Parathyroid adenoma (tissue), 2 donors: Measurements from ENCODE around the gene ST7.

ENCODE experiments used
- H2AFZ ChIP-seq: fragments of 300-600 bp; sonication (generic); one replicate; pipeline ENCODE4 v1.7.0; 2017; ENCODE audit warnings: antibody characterized with exemption, mild to moderate bottlenecking
- H3K27ac ChIP-seq: fragments of 300-600 bp; sonication (generic); one replicate; pipeline ENCODE4 v1.7.0; 2017
- H3K27me3 ChIP-seq: fragments of 300-600 bp; sonication (generic); one replicate; pipeline ENCODE4 v1.7.0; 2017; ENCODE audit warnings: low read length; ENCODE audit not compliant: control insufficient read depth, insufficient read depth
- H3K36me3 ChIP-seq: fragments of 300-600 bp; sonication (generic); one replicate; pipeline ENCODE4 v1.7.0; 2017; ENCODE audit warnings: low read length; ENCODE audit not compliant: control insufficient read depth, insufficient read depth
- H3K4me1 ChIP-seq: fragments of 300-600 bp; sonication (generic); one replicate; pipeline ENCODE4 v1.7.0; 2017; ENCODE audit warnings: control low read depth
- H3K4me2 ChIP-seq: fragments of 300-600 bp; sonication (generic); one replicate; pipeline ENCODE4 v1.7.0; 2017; ENCODE audit warnings: low read length
- H3K4me3 ChIP-seq: fragments of 300-600 bp; sonication (generic); one replicate; pipeline ENCODE4 v1.7.0; 2017; ENCODE audit warnings: low read depth, low read length
- H3K79me2 ChIP-seq: fragments of 300-600 bp; sonication (generic); one replicate; pipeline ENCODE4 v1.7.0; 2017; ENCODE audit warnings: control low read depth
- H3K9ac ChIP-seq: fragments of 300-600 bp; sonication (generic); one replicate; pipeline ENCODE4 v1.7.0; 2017; ENCODE audit warnings: mild to moderate bottlenecking
- H3K9me3 ChIP-seq: fragments of 300-600 bp; sonication (generic); one replicate; pipeline ENCODE4 v1.7.0; 2017; ENCODE audit warnings: low read length; ENCODE audit not compliant: control insufficient read depth
- TF ChIP-seq, protein P1 (sequence below): fragments of 300-600 bp; sonication (generic); IDR thresholded peaks from one replicate; pipeline ENCODE4 v1.7.0; 2017; ENCODE audit warnings: antibody characterized with exemption, mild to moderate bottlenecking
- donor health status: primary hyperparathyroidism.

The ST7 gene

DNA sequence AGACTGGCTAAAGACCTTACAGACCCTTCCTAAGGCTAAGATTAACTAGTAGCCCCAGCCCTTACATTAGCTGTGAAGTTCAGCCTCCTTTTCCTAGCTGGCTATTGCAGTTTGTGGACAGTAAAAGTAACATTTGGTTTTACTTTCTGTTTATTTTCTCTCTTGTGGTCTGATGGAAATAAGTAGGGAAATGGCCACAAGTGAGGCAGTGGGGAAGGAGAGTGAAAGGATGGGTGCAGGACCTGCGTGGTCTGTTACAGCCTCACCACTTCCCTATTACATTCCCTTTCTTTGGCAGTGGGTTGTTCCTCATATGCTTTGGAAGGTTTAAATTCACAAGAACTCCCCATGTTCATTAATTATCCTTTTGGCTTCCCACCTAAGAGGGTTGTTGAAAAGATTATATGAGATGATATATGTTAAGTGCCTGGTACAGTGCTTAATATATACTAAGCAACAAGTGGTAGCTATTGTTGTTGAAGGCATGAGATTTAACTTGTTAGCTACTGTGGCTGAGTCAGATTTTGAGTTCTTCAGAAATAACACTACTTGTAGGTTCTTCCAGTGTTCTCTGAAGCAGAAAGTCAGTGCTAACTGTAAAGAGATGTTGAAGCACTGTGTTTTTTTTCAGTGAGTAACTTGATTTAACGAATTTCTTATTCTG lies 181.7 kb downstream of the ST7 start:
- Histone ChIP-seq H3K27me3 (no peaks in the 10 kb centered on the region), H3K4me1 (no peaks in the 10 kb centered on the region), H3K9me3 (no peaks in the 10 kb centered on the region), H3K4me3 (no peak overlapping the region), H2AFZ (no peak overlapping the region), H3K9ac (no peak overlapping the region), H3K27ac (no peak overlapping the region), H3K4me2 (no peak overlapping the region), H3K79me2 (no peaks in the 10 kb centered on the region), H3K36me3 (no peaks in the 10 kb centered on the region)
- TF ChIP-seq, protein P1, sequence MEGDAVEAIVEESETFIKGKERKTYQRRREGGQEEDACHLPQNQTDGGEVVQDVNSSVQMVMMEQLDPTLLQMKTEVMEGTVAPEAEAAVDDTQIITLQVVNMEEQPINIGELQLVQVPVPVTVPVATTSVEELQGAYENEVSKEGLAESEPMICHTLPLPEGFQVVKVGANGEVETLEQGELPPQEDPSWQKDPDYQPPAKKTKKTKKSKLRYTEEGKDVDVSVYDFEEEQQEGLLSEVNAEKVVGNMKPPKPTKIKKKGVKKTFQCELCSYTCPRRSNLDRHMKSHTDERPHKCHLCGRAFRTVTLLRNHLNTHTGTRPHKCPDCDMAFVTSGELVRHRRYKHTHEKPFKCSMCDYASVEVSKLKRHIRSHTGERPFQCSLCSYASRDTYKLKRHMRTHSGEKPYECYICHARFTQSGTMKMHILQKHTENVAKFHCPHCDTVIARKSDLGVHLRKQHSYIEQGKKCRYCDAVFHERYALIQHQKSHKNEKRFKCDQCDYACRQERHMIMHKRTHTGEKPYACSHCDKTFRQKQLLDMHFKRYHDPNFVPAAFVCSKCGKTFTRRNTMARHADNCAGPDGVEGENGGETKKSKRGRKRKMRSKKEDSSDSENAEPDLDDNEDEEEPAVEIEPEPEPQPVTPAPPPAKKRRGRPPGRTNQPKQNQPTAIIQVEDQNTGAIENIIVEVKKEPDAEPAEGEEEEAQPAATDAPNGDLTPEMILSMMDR, result no peak

- no peaks in the 10 kb centered on the region for H3K36me3 ChIP-seq
- no peak overlapping the region for H3K9ac ChIP-seq
- no peaks in the 10 kb centered on the region for H3K4me1 ChIP-seq
- TF ChIP-seq, protein P1, result no peak
- H3K9me3 ChIP-seq, result no peaks in the 10 kb centered on the region
- H3K79me2 ChIP-seq, result no peaks in the 10 kb centered on the region
- H3K4me3 ChIP-seq, result no peak overlapping the region
- no peaks in the 10 kb centered on the region for H3K27me3 ChIP-seq
- H3K27ac ChIP-seq, result no peak overlapping the region
- H3K4me2 ChIP-seq, result no peak overlapping the region
- no peak overlapping the region for H2AFZ ChIP-seq
Measured at GRCh38 chr7:117135553-117135891, 182.2 kb downstream of the ST7 start.

DNA sequence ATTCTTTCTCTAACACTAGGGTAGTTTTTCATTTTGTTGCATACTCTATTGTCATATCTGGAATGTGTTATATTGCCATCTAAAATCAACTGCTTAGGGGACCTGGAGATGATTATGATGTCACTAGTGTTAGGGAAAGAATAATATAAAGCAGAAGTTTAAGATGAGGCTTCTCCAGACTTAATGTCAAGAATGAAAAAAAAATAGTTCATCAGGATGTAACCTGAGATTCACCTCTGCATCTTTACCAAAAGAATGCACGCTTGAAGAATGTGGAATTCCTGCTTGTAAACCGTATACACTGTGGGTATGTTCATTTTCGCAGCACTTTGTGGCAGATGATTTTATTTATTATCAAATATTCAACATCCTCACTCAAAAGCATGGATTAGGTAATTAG lies 184.6 kb downstream of the ST7 start:
- H2AFZ ChIP-seq, result no peak overlapping the region
- H3K4me3 ChIP-seq, result no peak overlapping the region
- no peaks in the 10 kb centered on the region for H3K36me3 ChIP-seq
- H3K4me1 ChIP-seq, result no peaks in the 10 kb centered on the region
- H3K9ac ChIP-seq, result no peak overlapping the region
- H3K27me3 ChIP-seq, result no peaks in the 10 kb centered on the region
- H3K9me3 ChIP-seq, result no peaks in the 10 kb centered on the region
- H3K4me2 ChIP-seq, result no peak overlapping the region
- TF ChIP-seq, protein P1, result no peak
- H3K27ac ChIP-seq, result no peak overlapping the region
- no peaks in the 10 kb centered on the region for H3K79me2 ChIP-seq

- TF ChIP-seq, protein P1, result no peak
- Histone ChIP-seq H3K27ac (no peak overlapping the region), H3K27me3 (no peaks in the 10 kb centered on the region), H3K36me3 (no peaks in the 10 kb centered on the region), H3K79me2 (no peaks in the 10 kb centered on the region), H3K4me2 (no peak overlapping the region), H3K9ac (no peak overlapping the region), H2AFZ (no peak overlapping the region), H3K4me3 (no peak overlapping the region), H3K9me3 (no peaks in the 10 kb centered on the region), H3K4me1 (no peaks in the 10 kb centered on the region)
Measured at GRCh38 chr7:117138495-117138894, 185.2 kb downstream of the ST7 start.

DNA sequence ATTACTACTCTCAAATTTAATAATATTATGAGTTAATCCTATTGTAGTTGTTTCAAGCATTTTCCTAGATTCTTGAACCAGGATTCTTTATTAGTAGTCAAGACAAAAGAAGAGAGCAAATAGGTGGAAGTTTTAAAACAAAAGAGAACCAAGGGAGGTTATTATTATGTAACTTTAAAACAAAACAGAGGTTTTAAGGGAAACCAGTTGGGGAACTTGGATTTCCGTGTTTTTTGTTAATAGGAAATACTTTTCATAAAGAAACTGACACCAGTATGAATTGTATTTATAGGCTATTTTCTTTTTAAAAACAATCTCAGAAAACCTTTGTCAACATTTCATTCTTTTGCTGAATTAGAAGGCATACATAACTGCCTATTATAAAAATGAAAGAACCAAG lies 185.7 kb downstream of the ST7 start:
- no peaks in the 10 kb centered on the region for H3K36me3 ChIP-seq
- no peak overlapping the region for H3K4me3 ChIP-seq
- no peak overlapping the region for H3K27ac ChIP-seq
- TF ChIP-seq, protein P1, result no peak
- H3K9me3 ChIP-seq, result no peaks in the 10 kb centered on the region
- no peak overlapping the region for H3K4me2 ChIP-seq
- H3K9ac ChIP-seq, result no peak overlapping the region
- H2AFZ ChIP-seq, result no peak overlapping the region
- no peaks in the 10 kb centered on the region for H3K4me1 ChIP-seq
- H3K27me3 ChIP-seq, result no peaks in the 10 kb centered on the region
- no peaks in the 10 kb centered on the region for H3K79me2 ChIP-seq
